GM12801 (cell line): ENCODE data around the gene RIBC1.

Experiments
- CTCF ChIP-seq: IDR thresholded peaks from one replicate; pipeline ENCODE4 v1.5.1; 2011; ENCODE audit warnings: control low read depth; ENCODE audit not compliant: insufficient read length; ENCODE audit errors: extremely low read depth

The RIBC1 gene

GRCh38 chrX:53422861-53423306, at the start of gene RIBC1:
Gene RIBC1, plus strand, starts transcription at chrX:53422873. Its CDS starts 3,404 bp downstream, at chrX:53426277.
- no peak for TF ChIP-seq CTCF

- no peak for TF ChIP-seq CTCF
These were observed 49.4 kb upstream of the RIBC1 start for GRCh38 chrX:53373307-53373706.

- no peak for TF ChIP-seq CTCF
These were observed 48.4 kb upstream of the RIBC1 start for GRCh38 chrX:53374222-53374820.

- no peak for TF ChIP-seq CTCF
These were observed 47.8 kb upstream of the RIBC1 start for GRCh38 chrX:53374923-53375322.

GRCh38 chrX:53376888-53377287, 45.8 kb upstream of the RIBC1 start:
- TF ChIP-seq CTCF: no peak

- no peak for TF ChIP-seq CTCF
These were observed 45.2 kb upstream of the RIBC1 start for GRCh38 chrX:53377464-53377863.

- TF ChIP-seq CTCF: no peak
These were observed 43.5 kb upstream of the RIBC1 start for GRCh38 chrX:53379008-53379710.
